Posterior vena cava (tissue), 2 donors: ENCODE data around the gene WFDC1. TPM values are rescaled to one million over a fixed set of nuclear protein-coding genes. Genes with fewer than 3 reads are reported as not detected.
A peak's percentile ranks its signal among the peaks of the same experiment; 100 is the strongest.
"Not testable (repeated sequence)": the region's sequence is repeated elsewhere in the genome, so short reads cannot be mapped to it uniquely, and the experiment has no call there.

Experiments
- DNase-seq: peaks from one replicate; pipeline ENCODE4 v3.0.0-alpha.2; 2020; ENCODE audit warnings: low spot score
- intact Hi-C, 2 donors: fragments of 100-400 bp; cut with DNase I; formaldehyde crosslinking; loops; one replicate each; pipeline versions ENCODE4 v1.14.1 to v1.14.2; 2022 to 2023
- total RNA-seq, 2 donors: library from RNA; stranded (reverse); fragmentation: NEBNext Ultra II Directional; extraction: Animal tissue kit (Norgen Biotek cat#: 25700); gene quantifications; one replicate each; pipeline ENCODE4 v1.2.1, GENCODE V29; 2021
- donor health status: DM: yes; HTN: yes; CAD: no.
- donor health status: DM: yes; HTN: yes; CAD: no.

Gene WFDC1
- total RNA-seq, 2 donors from 2014 or later: 48.7 to 93.6 TPM

DNA sequence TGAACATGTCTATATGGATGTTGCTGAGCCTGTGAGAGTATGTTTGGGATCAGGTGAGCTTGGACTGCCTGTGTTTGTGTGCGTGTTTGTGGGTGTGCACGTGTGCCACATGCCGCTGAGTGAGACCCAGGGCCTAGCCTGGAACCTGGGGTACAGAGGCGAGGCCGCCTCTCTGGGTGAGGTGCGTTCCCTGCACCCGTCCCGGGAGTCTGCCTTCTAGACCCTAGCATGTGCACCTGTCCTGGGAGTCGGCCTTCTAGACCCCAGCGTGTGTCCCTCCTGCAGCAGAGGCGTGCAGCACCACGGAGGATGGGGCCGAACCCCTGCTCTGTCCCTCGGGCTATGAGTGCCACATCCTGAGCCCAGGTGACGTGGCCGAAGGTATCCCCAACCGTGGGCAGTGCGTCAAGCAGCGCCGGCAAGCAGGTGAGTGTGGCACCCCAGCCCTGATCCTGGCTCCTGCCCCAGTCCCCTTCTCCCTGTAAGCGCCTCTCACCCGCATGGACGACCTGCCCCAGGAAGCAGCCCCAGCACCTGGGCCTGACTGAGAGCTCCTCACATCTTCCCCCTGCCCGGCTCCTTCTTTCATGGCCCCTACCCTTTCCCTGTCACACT is 24.6 kb downstream of the WFDC1 start:
- peak; percentile 72 for DNase-seq
- intact Hi-C loops: no loop called here

DNA sequence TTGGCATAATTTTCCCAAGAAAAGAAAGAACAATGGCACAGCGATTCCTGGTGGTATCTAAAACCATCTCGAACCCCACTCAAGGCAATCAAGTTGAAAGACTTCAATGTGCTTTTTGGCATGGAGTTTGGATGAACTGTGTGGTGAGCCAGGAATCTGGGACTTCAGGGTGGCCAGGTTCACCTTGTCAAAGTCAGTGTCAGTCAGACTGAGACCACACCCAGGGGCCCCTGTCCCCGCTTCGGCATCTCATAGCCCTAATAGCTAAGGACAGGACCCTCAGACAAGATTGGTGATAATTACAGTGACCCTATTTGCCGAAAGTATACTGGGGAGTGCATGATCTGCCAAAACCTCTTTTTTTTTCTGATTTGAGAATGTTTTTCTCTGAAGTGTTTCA is 25.8 kb downstream of the WFDC1 start:
- DNase-seq: peak; percentile 58
- intact Hi-C loops: no loop called here

DNA sequence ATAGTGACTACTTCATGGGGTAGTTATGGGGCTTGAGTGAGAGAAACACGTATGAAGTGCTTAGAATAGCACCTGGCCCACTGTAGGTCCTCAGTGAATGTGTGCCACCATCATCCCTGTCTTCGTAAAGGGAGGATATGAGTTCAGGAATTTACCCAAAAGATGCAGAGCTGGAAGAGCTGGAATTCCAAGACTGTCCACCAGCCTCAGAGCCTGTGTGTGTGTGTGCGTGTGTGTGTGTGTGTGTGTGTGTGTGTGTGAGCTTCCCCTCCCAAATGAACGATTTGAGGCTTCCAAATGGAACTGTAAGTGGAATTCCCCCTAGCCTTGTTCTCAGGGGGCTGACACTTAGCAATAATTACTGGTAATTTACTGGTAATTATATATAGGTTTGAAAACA is 27.3 kb downstream of the WFDC1 start:
- intact Hi-C loops: no loop called here
- peak; percentile 0 for DNase-seq

DNA sequence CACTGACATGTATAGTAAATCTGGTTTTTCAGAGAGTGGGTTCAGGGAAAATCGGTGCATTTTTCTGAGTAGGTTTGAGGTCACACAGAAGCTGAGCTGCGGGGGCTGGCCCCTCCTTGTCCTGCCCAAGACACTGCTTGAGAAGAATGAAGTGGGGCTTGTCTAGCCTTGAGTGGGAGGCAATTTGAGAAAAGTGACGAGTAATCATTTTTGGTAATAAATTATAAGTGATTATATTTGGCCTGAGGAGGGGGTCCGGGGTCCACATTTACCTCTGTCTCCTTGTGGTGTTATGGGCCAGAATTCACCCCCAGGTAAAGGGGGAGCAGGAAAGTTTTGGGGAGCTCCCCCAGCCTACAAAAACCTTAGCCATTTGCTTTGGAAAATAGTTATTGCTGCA is 28.1 kb downstream of the WFDC1 start:
- DNase-seq: peak; percentile 15
- intact Hi-C loops: no loop called here

DNA sequence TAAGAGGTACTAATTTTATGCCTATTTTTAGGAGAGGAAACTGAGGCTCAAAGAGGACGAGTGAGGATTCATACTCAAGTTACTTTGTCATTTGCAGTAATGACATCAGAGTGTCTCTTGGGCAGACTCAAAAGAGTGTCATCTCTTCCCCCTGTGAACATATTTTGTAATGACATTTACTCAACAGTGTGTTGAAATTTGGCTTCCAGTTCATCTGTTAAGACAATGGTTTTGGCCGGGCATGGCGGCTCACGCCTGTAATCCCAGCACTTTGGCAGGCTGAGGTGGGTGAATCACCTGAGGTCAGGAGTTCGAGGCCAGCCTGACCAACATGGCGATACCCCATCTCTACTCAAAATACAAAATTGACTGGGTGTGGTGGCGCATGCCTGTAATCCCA is 28.9 kb downstream of the WFDC1 start:
- intact Hi-C loops: no loop called here
- peak; percentile 72 for DNase-seq

DNA sequence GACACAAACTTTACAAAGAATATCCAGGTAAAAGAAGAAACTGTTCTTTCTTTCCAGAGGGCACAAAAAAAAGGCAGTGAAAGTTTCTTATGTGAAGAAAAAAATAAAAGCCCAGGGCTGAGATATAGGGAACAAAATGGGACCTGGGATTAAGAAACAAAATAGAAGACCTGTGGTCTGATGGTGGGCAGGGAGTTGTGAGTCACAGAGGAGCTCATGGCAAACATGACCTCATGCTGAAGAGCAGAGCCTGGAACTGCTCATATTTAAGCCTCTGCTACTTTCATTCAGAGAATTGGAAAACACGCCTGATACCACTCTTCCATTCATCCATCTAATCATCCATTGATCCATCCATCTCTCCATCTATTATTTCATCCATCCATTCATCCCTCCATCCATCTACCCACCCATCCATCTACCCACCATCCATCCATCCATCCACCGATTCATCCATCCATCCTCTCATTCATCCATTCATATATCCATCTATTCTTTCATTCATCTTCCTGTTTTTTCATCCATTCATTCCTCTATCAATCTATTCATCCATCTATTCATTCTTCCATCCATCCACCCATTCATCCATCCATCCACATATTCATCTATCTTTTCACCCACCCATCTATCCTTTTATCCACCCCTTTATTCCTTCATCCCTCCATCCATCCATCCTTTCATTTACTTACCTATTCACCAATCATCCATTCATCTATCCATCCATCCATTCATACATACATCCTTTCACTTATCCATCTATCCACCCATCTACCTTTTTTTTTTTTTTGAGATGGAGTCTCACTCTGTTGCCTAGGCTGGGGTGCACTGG is 30.0 kb downstream of the WFDC1 start:
- no peak for DNase-seq
- intact Hi-C loops: no loop called here

DNA sequence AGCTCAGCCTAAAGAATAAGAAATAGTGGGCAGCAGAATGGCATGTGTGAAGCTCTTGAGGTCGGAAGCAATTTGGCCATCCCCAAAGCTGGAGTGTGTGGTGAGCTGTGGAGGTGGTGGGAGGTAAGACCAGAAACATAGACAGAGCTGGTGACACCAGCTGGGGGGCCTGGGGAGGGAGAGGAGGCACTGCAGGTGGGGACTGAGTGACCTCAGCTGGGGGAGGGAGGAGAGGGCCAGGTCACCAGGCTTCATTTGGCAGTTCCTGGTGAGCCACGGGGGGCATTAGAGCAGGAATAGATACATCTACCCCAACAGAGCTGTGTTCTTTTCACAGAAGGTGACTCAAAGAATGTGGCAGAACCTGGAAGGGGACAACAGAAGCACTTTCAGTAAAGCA is 31.9 kb downstream of the WFDC1 start:
- intact Hi-C loops: no loop called here
- peak; percentile 44 for DNase-seq

DNA sequence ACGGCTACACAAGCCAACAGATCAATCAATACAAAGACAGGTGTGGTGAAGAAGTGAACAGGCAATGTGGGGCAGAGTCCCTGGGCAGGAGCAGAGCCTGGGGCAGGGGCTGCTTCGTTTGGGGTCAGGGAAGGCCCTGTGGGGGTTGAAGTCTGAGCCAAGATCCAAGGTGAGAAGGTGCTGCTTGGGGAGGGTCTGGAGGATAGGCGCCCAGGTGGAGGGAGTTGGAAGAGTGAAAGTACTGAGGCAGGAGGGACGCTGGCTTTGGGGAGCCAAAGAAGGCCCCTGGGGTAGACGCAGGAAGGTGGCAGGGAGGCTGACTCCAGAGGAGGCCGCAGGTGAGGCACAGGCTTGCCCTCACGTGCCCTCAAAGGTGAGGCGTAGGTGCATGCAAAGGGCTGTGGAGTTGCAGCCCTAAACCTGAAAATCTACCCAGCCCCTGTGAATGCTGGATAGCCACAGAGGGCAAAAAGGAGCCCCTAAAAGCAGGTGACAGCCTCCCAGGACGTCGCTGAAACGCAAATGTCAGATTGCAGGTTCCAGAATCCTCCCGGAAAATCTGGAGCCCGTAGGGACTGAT is 33.3 kb downstream of the WFDC1 start:
- DNase-seq: peak; percentile 61
- intact Hi-C loops: no loop called here

DNA sequence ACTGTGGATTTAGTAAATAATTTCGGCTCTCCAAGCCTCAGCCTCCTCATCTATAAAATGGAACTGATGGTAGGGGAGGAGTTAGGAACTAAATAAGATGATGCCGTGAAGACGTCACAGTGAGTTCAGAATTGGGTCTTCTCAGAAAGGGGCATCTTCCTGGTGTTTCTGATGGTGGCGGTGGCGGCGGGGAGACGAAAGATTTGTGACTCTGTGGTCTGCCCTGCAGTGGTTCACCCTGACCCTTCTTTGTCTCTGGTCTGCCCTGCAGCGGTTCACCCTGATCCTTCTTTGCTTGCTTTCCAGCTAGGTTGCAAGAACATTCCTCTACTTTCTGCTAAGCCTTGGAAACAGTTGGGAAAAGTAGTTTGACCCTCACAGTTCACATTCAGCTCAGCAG is 34.3 kb downstream of the WFDC1 start:
- intact Hi-C loops: no loop called here
- DNase-seq: peak; percentile 57

DNA sequence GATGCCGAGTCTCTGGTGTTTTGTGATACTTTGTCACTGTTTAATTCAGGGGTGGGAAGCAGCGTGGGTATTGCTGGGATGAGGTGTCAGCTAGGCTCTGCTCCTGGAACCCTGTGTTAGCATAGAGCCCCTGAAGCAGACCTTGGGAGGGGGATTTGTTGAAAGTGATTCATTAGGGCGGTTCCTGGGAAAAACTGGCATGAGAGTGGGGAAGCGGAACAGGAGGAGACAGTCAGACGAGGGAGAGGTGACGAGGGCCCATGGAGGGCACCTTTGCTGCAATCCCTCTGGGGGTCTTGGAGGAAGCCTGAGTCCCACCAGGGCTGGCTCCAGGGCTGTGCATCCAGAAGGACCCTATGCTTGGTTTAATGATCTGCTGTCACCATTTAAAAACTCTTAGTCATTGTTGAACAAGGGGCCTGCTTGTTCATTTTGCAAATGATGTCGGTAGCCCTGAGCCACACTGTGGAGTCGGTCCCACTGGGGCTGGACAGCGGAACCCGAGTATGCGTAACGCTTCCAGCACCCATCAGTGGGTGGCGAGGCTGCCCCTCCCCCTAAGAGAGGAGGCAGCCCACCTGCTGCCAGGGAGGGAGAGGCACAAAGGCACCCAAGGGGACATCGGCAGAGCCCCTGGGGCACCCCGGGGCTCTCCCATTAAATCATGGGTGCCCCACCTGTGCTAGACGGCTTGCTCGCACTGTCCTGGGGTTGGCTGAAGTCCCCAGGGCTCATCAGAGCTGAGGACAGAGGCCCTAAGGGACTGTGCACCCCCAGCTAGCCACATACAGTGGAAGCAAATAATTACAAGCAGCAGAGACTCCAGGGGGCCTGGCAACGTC is 35.4 kb downstream of the WFDC1 start:
- intact Hi-C loops: no loop called here
- DNase-seq: peak; percentile 64

DNA sequence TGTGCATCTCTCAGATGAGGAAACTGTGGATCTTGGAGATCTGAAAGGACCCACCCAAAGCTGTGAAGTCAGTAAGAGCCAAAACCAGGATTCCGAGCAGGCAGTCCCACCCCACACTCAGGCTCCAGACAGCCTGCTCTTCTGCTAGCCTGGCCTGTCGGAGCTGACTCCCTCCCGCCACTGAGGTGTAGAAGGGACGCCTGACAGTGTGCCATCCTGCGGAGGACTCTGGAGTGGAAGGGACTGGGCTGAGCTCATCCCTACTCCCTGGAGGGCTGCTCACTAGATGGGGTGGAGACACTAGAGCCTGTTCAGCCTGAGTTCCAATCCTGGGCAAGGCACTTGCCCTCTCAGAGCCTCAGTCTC is 36.0 kb downstream of the WFDC1 start:
- DNase-seq: peak; percentile 50
- intact Hi-C loops: no loop called here

DNA sequence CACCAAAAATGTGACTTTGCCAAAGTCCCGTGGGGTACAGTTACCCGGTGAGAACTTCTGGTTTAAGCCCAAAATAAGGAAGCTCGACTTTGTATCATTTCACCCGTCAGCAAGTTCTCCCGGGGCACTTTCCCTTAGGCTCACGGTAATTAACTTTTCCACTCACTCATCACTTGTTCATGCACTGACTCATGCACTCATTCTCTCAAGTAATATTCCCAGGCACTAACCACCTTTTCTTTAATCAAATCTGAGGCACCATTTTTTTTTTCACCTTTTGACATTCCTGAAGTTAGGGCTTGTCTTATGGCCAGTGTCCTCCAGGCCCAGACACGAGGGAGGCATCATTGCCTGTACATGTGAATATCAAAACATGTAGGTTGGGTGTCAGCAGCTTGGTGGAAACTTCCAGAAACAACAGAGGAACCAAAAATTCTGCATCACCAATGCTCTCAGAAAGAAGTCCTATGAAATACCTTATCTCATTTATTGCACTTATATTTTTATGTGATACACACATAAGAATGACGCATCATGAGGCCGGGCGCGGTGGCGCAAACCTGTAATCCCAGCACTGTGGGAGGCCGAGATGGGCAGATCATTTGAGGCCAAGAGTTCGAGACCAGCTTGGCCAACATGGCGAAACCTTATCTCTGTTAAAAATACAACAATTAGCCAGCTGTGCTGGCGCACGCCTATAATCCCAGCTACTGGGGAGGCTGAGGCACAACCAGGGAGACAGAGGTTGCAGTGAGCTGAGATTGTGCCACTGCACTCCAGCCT is 37.5 kb downstream of the WFDC1 start:
- peak; percentile 45 for DNase-seq
- intact Hi-C loops: no loop called here

DNA sequence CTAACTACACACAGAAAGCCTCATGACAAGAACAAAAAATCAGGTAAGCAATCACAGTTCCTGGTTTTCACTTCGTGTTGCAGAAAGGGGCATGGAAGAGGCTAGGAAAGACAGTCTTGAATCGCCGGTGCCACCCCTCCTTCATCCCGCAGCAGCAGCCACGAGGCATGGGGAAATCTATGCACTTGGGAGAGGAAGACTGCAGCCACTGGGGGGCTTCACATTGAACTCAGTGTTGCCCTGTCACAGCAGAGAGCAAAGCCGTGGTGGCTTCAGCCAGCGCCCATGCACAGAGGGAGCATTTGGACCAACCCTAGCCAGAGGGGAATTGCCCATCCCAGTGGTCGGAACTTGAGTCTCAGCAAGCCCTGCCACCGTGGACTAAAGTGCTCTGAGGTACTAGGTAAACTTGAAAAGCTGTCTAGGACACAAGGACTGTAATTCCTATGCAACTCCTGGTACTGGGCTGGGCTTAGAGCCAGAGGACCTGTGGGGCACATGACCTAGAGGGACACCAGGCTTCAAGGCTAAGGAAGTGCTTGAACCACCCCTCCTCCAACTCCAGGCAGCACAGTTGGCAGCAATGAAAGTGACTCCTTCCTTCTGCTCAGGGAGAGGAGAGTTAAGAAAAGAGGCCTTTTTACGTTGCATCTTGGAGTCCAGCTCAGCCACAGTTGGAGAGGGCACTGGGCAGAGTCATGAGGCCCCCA is 38.5 kb downstream of the WFDC1 start:
- intact Hi-C loops: no loop called here
- DNase-seq: peak; percentile 41

DNA sequence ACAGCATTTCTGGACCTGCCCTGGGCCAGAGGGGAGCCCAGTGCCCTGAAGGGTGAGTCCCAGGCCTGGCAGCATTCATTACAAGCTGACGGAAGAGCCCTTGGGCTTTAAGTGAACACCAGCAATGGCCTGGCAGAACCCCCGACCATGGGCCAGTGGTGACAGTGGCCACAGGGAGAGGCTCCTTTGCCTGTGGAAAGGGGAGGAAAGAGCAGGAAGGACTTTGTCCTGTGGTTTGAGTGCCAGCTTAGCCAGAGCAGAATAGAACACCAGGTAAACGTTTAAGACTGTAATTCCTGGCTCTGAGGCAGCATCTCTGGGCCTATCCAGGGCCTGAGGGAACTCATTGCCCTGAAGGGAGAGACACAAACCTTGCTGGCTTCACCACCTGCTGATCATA is 39.4 kb downstream of the WFDC1 start:
- intact Hi-C loops: no loop called here
- peak; percentile 42 for DNase-seq

DNA sequence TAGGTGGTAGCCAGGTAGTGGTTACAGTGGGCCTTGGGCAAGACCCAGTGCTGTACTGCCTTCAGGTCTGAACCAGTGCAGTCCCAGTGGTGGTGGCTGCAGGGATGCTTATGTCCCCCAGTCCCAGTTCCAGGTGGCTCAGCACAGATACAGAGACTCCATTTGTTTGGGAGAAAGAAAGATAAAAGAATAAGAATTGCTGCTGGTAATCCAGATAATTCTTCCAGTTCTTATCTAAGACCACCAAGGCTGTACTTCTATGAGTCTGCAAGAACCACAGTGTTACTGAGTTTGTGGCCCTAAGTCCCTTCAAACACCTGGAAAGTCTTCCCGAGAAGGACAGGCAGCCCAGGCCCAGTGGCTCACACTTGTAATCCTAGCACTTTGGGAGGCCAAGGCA is 39.8 kb downstream of the WFDC1 start:
- intact Hi-C loops: no loop called here
- peak; percentile 20 for DNase-seq

DNA sequence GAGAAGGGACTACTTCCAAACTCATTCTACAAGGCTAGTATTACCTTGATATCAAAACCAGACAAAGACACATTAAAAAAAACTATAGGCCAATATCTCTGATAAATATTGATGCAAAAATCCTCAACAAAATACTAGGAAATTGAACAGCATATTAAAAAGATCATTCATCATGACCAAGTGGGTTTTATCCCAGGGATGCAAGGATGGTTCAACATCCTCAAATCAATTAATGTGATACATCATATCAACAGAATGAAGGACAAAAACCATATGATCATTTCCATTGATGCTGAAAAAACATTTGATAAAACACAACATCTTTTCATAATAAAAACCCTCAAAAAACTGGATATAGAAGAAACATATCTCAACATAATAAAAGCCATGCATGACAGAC is 42.6 kb downstream of the WFDC1 start:
- DNase-seq, intact Hi-C loops: not testable (repeated sequence)

DNA sequence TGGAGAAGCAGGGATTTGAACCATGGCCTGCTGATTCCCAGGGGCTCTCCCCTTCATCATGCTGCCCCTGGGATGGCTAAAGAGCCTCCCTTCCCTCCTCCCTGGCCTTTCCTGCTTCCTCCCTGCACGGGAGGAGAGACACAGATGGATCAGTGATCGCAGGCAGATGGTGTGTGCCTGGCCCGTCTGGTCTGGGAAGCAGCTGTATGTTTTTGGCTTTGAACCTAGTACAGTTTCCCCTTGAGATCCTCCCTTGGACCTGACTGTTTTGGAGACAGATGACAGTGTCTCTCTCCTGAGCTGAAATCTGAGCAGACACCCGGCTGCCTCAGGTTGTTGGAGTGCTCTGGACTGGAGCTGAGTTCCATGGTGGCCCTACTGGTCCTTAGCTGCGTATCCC is 44.6 kb downstream of the WFDC1 start:
- DNase-seq: peak; percentile 5
- intact Hi-C loops: no loop called here

DNA sequence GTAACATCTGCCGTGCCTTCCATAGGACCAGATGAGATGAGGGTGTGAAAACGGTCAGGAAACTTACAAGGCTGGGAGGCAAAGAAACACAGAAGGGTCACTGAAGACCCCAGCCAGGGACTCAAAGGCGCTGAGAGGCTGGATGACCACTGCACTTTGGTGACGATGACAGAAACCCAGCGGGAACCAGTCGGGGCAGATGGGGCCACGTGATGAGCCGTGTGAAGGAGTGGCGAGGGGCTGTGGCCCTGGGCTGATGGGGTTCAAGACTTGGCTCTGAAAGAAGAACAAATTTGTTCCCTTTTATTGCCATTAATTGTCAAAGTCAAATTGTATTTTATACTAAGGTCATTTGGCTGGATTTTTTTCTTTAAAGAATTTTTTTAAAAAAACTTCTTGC is 45.1 kb downstream of the WFDC1 start:
- intact Hi-C loops: no loop called here
- peak; percentile 46 for DNase-seq
